PC-3 (cell line): ENCODE results near the gene PAIP1. TPM values are rescaled to one million over a fixed set of nuclear protein-coding genes. Genes with fewer than 3 reads are reported as not detected.
"Not testable (repeated sequence)": the region's sequence is repeated elsewhere in the genome, so short reads cannot be mapped to it uniquely, and the experiment has no call there.

ENCODE experiments used
- ATAC-seq: fragments of 200-7000 bp; cut with Tn5 transposase; 2 replicates; pipeline ENCODE4 v1.9.1; 2020; ENCODE audit warnings: mild to moderate bottlenecking, moderate library complexity
- BruUV-seq: library from RNA; stranded (reverse); fragments of 400-500 nt; replicated peaks from 2 replicates; lab custom pipeline; 2021; lab: Mats Ljungman, UMichigan
- CTCF ChIA-PET: fragments of 300-600 bp; sonication (Branson Sonifier 250); formaldehyde crosslinking; loops from one replicate; lab custom pipeline; 2022; ENCODE audit warnings: antibody characterized with exemption; lab: Charles Lee
- POLR2A ChIA-PET: fragments of 300-600 bp; sonication (Branson Sonifier 250); formaldehyde crosslinking; loops from one replicate; lab custom pipeline; 2022; ENCODE audit warnings: antibody characterized with exemption; ENCODE audit not compliant: unreplicated experiment; lab: Charles Lee
- DNase-seq: peaks from one replicate; pipeline ENCODE4 v3.0.0-alpha.2; 2015
- H2AFZ ChIP-seq: fragments of 300-600 bp; sonication (generic); 2 replicates; pipeline ENCODE4 v1.6.0; 2016; ENCODE audit warnings: antibody characterized with exemption, low read length
- H3F3A ChIP-seq: fragments of 300-600 bp; sonication (generic); one replicate; pipeline ENCODE4 v1.6.0; 2017; ENCODE audit warnings: antibody characterized with exemption, low read length, control low read depth, mild to moderate bottlenecking; ENCODE audit not compliant: unreplicated experiment
- H3K27ac ChIP-seq: fragments of 300-600 bp; sonication (generic); 2 replicates; pipeline ENCODE4 v1.5.1; 2016; ENCODE audit warnings: mild to moderate bottlenecking, low read length
- H3K27me3 ChIP-seq: fragments of 300-600 bp; sonication (generic); 2 replicates; pipeline ENCODE4 v1.6.1; 2016; ENCODE audit warnings: low read length, mixed read lengths
- H3K36me3 ChIP-seq: fragments of 300-600 bp; sonication (generic); 2 replicates; pipeline ENCODE4 v1.6.1; 2016; ENCODE audit warnings: low read depth, mixed run types, low read length, mixed read lengths
- H3K4me1 ChIP-seq: fragments of 300-600 bp; sonication (generic); 2 replicates; pipeline ENCODE4 v1.5.1; 2016; ENCODE audit warnings: low read length; ENCODE audit not compliant: insufficient read depth
- H3K4me2 ChIP-seq: fragments of 300-600 bp; sonication (generic); 2 replicates; pipeline ENCODE4 v1.6.0; 2016; ENCODE audit warnings: low read length
- H3K4me3 ChIP-seq: fragments of 300-600 bp; sonication (generic); 2 replicates; pipeline ENCODE4 v1.5.1; 2016; ENCODE audit warnings: mild to moderate bottlenecking, low read length, mixed read lengths
- H3K79me2 ChIP-seq: fragments of 300-600 bp; sonication (generic); 2 replicates; pipeline ENCODE4 v1.6.1; 2017; ENCODE audit warnings: low read length, mixed read lengths
- H3K9ac ChIP-seq: fragments of 300-600 bp; sonication (generic); 2 replicates; pipeline ENCODE4 v1.6.0; 2016; ENCODE audit warnings: mild to moderate bottlenecking, low read length
- H3K9me2 ChIP-seq: fragments of 300-600 bp; sonication (generic); replicated peaks from 2 replicates; pipeline ENCODE4 v1.6.1; 2016; ENCODE audit warnings: mixed run types, low read length, mixed read lengths
- H3K9me3 ChIP-seq: fragments of 300-600 bp; sonication (generic); 2 replicates; pipeline ENCODE4 v1.6.1; 2016; ENCODE audit warnings: low read length, mixed read lengths
- H4K20me1 ChIP-seq: fragments of 300-600 bp; sonication (generic); 2 replicates; pipeline ENCODE4 v1.6.1; 2016; ENCODE audit warnings: low read length, mixed read lengths
- CTCF ChIP-seq: fragments of 300-600 bp; sonication (generic); conservative IDR thresholded peaks from 2 replicates; pipeline ENCODE4 v1.5.1; 2017; ENCODE audit warnings: antibody characterized with exemption, low read depth, mild to moderate bottlenecking, low read length
- EZH2 ChIP-seq: fragments of 300-600 bp; sonication (generic); IDR thresholded peaks from one replicate; pipeline ENCODE4 v1.6.1; 2017; ENCODE audit warnings: antibody characterized with exemption, mild to moderate bottlenecking, low read length; ENCODE audit not compliant: unreplicated experiment
- EZH2phosphoT487 ChIP-seq: fragments of 300-600 bp; sonication (generic); IDR thresholded peaks from 2 replicates; pipeline ENCODE4 v1.6.1; 2018; ENCODE audit warnings: mild to moderate bottlenecking, antibody characterized with exemption, low read length, borderline replicate concordance
- intact Hi-C: fragments of 100-400 bp; cut with micrococcal nuclease; formaldehyde crosslinking; loops from 2 replicates; pipeline ENCODE4 v1.9.0; 2023
- total RNA-seq: library from RNA; depleted of rRNA; stranded (reverse); fragments of >200 nt; gene quantifications from 2 replicates; pipeline ENCODE4 v1.2.3, GENCODE V29; 2014

PAIP1 gene
- total RNA-seq, 1 experiment from 2014 or later, result 142 TPM

GRCh38 chr5:43514025-43514424 lies 42.9 kb downstream of the PAIP1 start:
- Histone ChIP-seq H3K27me3 (no peaks in the 10 kb centered on the region), H2AFZ (peak overlapping the region; percentile 95), H3K9me2 (no peaks in the 10 kb centered on the region), H3K27ac (peak overlapping the region; percentile 66; the same call in 1 of the 2 replicates), H3K36me3 (no peaks in the 10 kb centered on the region), H3K9me3 (no peaks in the 10 kb centered on the region), H3K4me3 (peak overlapping the region; percentile 82), H3K9ac (peak overlapping the region; percentile 84), H4K20me1 (no peaks in the 10 kb centered on the region), H3F3A (no peaks in the 10 kb centered on the region), H3K4me2 (peak overlapping the region; percentile 89), H3K4me1 (peaks cover 18% of the 10 kb centered on the region), H3K79me2 (peaks cover 26% of the 10 kb centered on the region)
- intact Hi-C loops, result no loop called here
- BruUV-seq, result no TSS peak
- TF ChIP-seq EZH2, result no peak
- no peak for TF ChIP-seq CTCF
- TF ChIP-seq EZH2phosphoT487, result no peak
- DNase-seq, result peak; percentile 5
- ATAC-seq, result no peak
- ChIA-PET POLR2A (interaction anchor here (2.0 kb wide), 1 partner anchor 30 kb away, joined by 17 read pairs; the partner anchor contains the start of gene TMEM267), CTCF (no interaction called here)

- H3K27ac ChIP-seq, intact Hi-C loops, H3K4me2 ChIP-seq, H3K4me3 ChIP-seq, H3K9ac ChIP-seq, H3K36me3 ChIP-seq, BruUV-seq, H3K9me3 ChIP-seq, H4K20me1 ChIP-seq, H3K9me2 ChIP-seq, H3K27me3 ChIP-seq, CTCF ChIA-PET, DNase-seq, POLR2A ChIA-PET, H2AFZ ChIP-seq, ATAC-seq, H3F3A ChIP-seq: not testable (repeated sequence)
- H3K4me1 ChIP-seq, result peaks cover 18% of the 10 kb centered on the region
- peaks cover 26% of the 10 kb centered on the region for H3K79me2 ChIP-seq
These were observed 45.8 kb downstream of the PAIP1 start for GRCh38 chr5:43511062-43511461.

GRCh38 chr5:43498581-43498980 lies 58.3 kb downstream of the PAIP1 start:
- no peak overlapping the region for H3K27ac ChIP-seq
- H3K9me3 ChIP-seq, result no peaks in the 10 kb centered on the region
- BruUV-seq, result no TSS peak
- H2AFZ ChIP-seq, result no peak overlapping the region
- H3F3A ChIP-seq, result no peaks in the 10 kb centered on the region
- H3K9me2 ChIP-seq, result no peaks in the 10 kb centered on the region
- H3K4me3 ChIP-seq, result no peak overlapping the region
- POLR2A ChIA-PET, result no interaction called here
- no peaks in the 10 kb centered on the region for H3K4me1 ChIP-seq
- TF ChIP-seq EZH2phosphoT487 (no peak), CTCF (no peak), EZH2 (no peak)
- CTCF ChIA-PET, result no interaction called here
- no peak overlapping the region for H3K9ac ChIP-seq
- intact Hi-C loops, result no loop called here
- DNase-seq (no peak), ATAC-seq (no peak)
- H3K79me2 ChIP-seq, result no peaks in the 10 kb centered on the region
- no peaks in the 10 kb centered on the region for H4K20me1 ChIP-seq
- no peak overlapping the region for H3K4me2 ChIP-seq
- H3K36me3 ChIP-seq, result peaks cover 15% of the 10 kb centered on the region; the same call in 1 of the 2 replicates
- H3K27me3 ChIP-seq, result no peaks in the 10 kb centered on the region
